K562 (cell line): Measurements from ENCODE around the gene ALOX5. TPM values are rescaled to one million over a fixed set of nuclear protein-coding genes. Genes with fewer than 3 reads are reported as not detected.

Experiments used
- ATAC-seq: fragments of 200-7000 bp; cut with Tn5 transposase; 3 replicates; pipeline ENCODE4 v1.9.1; 2020; ENCODE audit warnings: moderate library complexity
- BruUV-seq: library from RNA; stranded (reverse); fragments of 400-500 nt; replicated peaks from 2 replicates; lab custom pipeline; 2021; lab: Mats Ljungman, UMichigan
- CTCF ChIA-PET: fragments of 300-600 bp; formaldehyde crosslinking; extraction: SDS; loops from one replicate; lab custom pipeline; 2021; ENCODE audit warnings: low intra/inter-chr PET ratio; lab: Yijun Ruan, JAX
- POLR2A ChIA-PET: fragments of 300-600, 350-650 bp; sonication (Branson Sonifier 250); formaldehyde crosslinking; extraction: SDS; loops from one replicate; lab custom pipeline; 2021; ENCODE audit warnings: antibody characterized with exemption, inconsistent platforms; lab: Yijun Ruan, JAX
- DNase-seq, 4 experiments: peaks; one replicate each; pipeline versions ENCODE4 v3.0.0 to v3.0.0-alpha.2; 2011 to 2018; ENCODE audit warnings: low spot score in 3 of 4, mixed read lengths in 3 of 4; ENCODE audit errors: extremely low read depth in 1 of 4
- FAIRE-seq: peaks from 2 replicates; lab custom pipeline; 2011; peaks lifted over from hg19 to GRCh38; lab: Jason Lieb, UNC
- H2AFZ ChIP-seq: 2 replicates; pipeline ENCODE4 v1.6.0; 2011; ENCODE audit warnings: low read depth, low read length, control low read depth, inconsistent platforms
- H3K27ac ChIP-seq: fragments of 200-600 bp; 3 replicates; pipeline ENCODE4 v1.8.0; 2011; ENCODE audit warnings: low read depth, mild to moderate bottlenecking, control low read depth, inconsistent platforms, low read length, moderate library complexity, mixed read lengths; ENCODE audit errors: extremely low read depth
- H3K27me3 ChIP-seq, 2 experiments: fragments of 300-600 bp in 1 of 2; 2 replicates in 1 of 2; 3 replicates in 1 of 2; pipeline versions ENCODE4 v1.6.0 to v1.8.0; 2011; ENCODE audit warnings: inconsistent platforms in 2 of 2, low read length in 2 of 2, mild to moderate bottlenecking in 1 of 2, mixed read lengths in 1 of 2, moderate library complexity in 1 of 2; ENCODE audit not compliant: control insufficient read depth in 2 of 2, insufficient read depth in 2 of 2
- H3K36me3 ChIP-seq: fragments of 300-600 bp; 3 replicates; pipeline ENCODE4 v1.8.0; 2011; ENCODE audit warnings: mild to moderate bottlenecking, low read length, inconsistent platforms; ENCODE audit not compliant: control insufficient read depth, insufficient read depth
- H3K4me1 ChIP-seq, 2 experiments: fragments of 200-600 bp in 1 of 2; replicated peaks in 1 of 2; 2 replicates in 1 of 2; 3 replicates in 1 of 2; pipeline versions ENCODE4 v1.5.1 to v1.8.0; 2011; ENCODE audit warnings: inconsistent platforms in 2 of 2, low read length in 2 of 2, mild to moderate bottlenecking in 1 of 2, mixed read lengths in 1 of 2, moderate library complexity in 1 of 2; ENCODE audit not compliant: control insufficient read depth in 2 of 2, insufficient read depth in 2 of 2
- H3K4me2 ChIP-seq: 2 replicates; pipeline ENCODE4 v1.6.1; 2011; ENCODE audit warnings: low read length, control low read depth, inconsistent platforms, mixed read lengths; ENCODE audit not compliant: insufficient read depth
- H3K4me3 ChIP-seq: fragments of 200-600 bp; sonication (generic), shearing (Covaris generic); 2 replicates; pipeline ENCODE4 v1.5.1; 2016; ENCODE audit warnings: control low read depth, inconsistent platforms
- H3K79me2 ChIP-seq: fragments of 200-600 bp; 3 replicates; pipeline ENCODE4 v1.8.0; 2011; ENCODE audit warnings: low read length, inconsistent platforms; ENCODE audit not compliant: control insufficient read depth, insufficient read depth
- H3K9ac ChIP-seq, 2 experiments: 2 replicates each; pipeline versions ENCODE4 v1.6.0 to v1.6.1; 2011; ENCODE audit warnings: low read depth in 2 of 2, low read length in 2 of 2, control low read depth in 1 of 2, inconsistent platforms in 1 of 2, mild to moderate bottlenecking in 1 of 2, mixed read lengths in 1 of 2; ENCODE audit not compliant: insufficient read depth in 1 of 2
- H3K9me1 ChIP-seq: one replicate; pipeline ENCODE4 v1.6.0; 2011; ENCODE audit warnings: inconsistent platforms, mild to moderate bottlenecking, low read length, moderate library complexity; ENCODE audit not compliant: control insufficient read depth, insufficient read depth
- H3K9me3 ChIP-seq: replicated peaks from 2 replicates; pipeline ENCODE4 v1.5.1; 2011; ENCODE audit warnings: low read depth, low read length, inconsistent platforms; ENCODE audit not compliant: control insufficient read depth, insufficient read depth
- H4K20me1 ChIP-seq: replicated peaks from 2 replicates; pipeline ENCODE4 v1.6.1; 2011; ENCODE audit warnings: low read length, inconsistent platforms, mixed read lengths; ENCODE audit not compliant: control insufficient read depth, insufficient read depth
- BRD9 ChIP-seq: fragments of 450-650 bp; IDR thresholded peaks from 2 replicates; pipeline ENCODE4 v1.6.1; 2018; ENCODE audit warnings: low read depth; ENCODE audit not compliant: partially characterized antibody
- CBX8 ChIP-seq: fragments of 200-600 bp; sonication (generic); IDR thresholded peaks from 2 replicates; pipeline ENCODE4 v1.6.1; 2012; ENCODE audit warnings: borderline replicate concordance, mixed run types, low read depth, mild to moderate bottlenecking, moderate library complexity, mixed read lengths, low read length, control low read depth, inconsistent platforms; ENCODE audit not compliant: poor library complexity, severe bottlenecking; ENCODE audit errors: extremely low read depth
- CHD1 ChIP-seq: fragments of 200-600 bp; sonication (generic); IDR thresholded peaks from one replicate; pipeline ENCODE4 v1.6.1; 2012; ENCODE audit warnings: mild to moderate bottlenecking, moderate library complexity, low read length, inconsistent platforms
- SRF ChIP-seq, 2 experiments: fragments of 250-450, 450-650 bp in 1 of 2; sonication (Bioruptor Pico) in 1 of 2; sonication (generic) in 1 of 2; formaldehyde crosslinking; IDR thresholded peaks; 2 replicates each; pipeline versions ENCODE4 v1.5.0 to v1.5.1; 2020 to 2022; ENCODE audit warnings: mild to moderate bottlenecking in 1 of 2, missing genetic modification reagents in 1 of 2
- ZNF77 ChIP-seq: fragments of 250-450 bp; sonication (Bioruptor Pico); IDR thresholded peaks from 2 replicates; pipeline ENCODE4 v1.5.0; 2020
- in situ Hi-C: fragments of 300-500 bp; cut with MboI; formaldehyde crosslinking; loops from 4 replicates; pipeline ENCODE4 v1.15.0; 2018; ENCODE audit warnings: inconsistent platforms, mixed read lengths
- intact Hi-C: fragments of 100-400 bp; cut with micrococcal nuclease; formaldehyde crosslinking; loops from 2 replicates; pipeline ENCODE4 v1.14.2; 2022
- polyA plus RNA-seq, 8 experiments: library from polyadenylated mRNA; depleted of rRNA in 4 of 8; stranded (reverse) in 5 of 8; unstranded in 3 of 8; fragments of >200 nt; fragmentation: Nextera tagmentation in 2 of 8; fragmentation: Illumina TruSeq in 1 of 8; extraction: Ambion mirVana in 2 of 8; extraction: Trizol in 1 of 8; gene quantifications; 2 replicates each; pipeline versions ENCODE4 v1.2.1 to v1.2.3, GENCODE V29; 2011 to 2014; ENCODE audit warnings: inconsistent platforms in 1 of 8, missing spikeins in 1 of 8
- total RNA-seq, 7 experiments: library from RNA; depleted of rRNA in 6 of 7; stranded (reverse); fragments of >200 nt in 6 of 7; fragmentation: Illumina TruSeq in 2 of 7; extraction: Trizol in 2 of 7; gene quantifications; 2 replicates each; pipeline versions ENCODE4 v1.2.1 to v1.2.3, GENCODE V29; 2011 to 2021; ENCODE audit warnings: low replicate concordance in 1 of 7

Gene ALOX5
- total and polyA plus RNA-seq, 9 of the 15 experiments (the other 6 are each of a cell fraction or from before 2014, with no cell fraction given), result 0.10 to 2.4 (median 1.4) TPM

GRCh38 chr10:45452268-45452667, 78.3 kb downstream of the ALOX5 start:
- intact Hi-C loops, result no loop called here
- DNase-seq (no peak), ATAC-seq (no peak), FAIRE-seq (no peak)
- Histone ChIP-seq H3K4me1 (peaks cover 0 to 8% of the 10 kb centered on the region in 2 experiments; a peak in 2 of 5 replicates), H3K9me3 (no peaks in the 10 kb centered on the region), H2AFZ (no peak overlapping the region), H3K9me1 (no peaks in the 10 kb centered on the region), H3K36me3 (peaks cover 9% of the 10 kb centered on the region; the same call in 2 of the 3 replicates), H3K9ac (no peak overlapping the region), H3K27me3 (no peaks in the 10 kb centered on the region; a peak in 1 of 5 replicates), H3K4me3 (no peak overlapping the region), H3K79me2 (no peaks in the 10 kb centered on the region), H4K20me1 (no peaks in the 10 kb centered on the region), H3K4me2 (no peak overlapping the region), H3K27ac (no peak overlapping the region)
- TF ChIP-seq ZNF77 (CRISPR knock-in tag), result no peak
- TF ChIP-seq CBX8, result no peak
- no peak for TF ChIP-seq CHD1
- TF ChIP-seq SRF (CRISPR knock-in tag; IDR thresholded peaks at IDR 0.05), result no peak
- TF ChIP-seq BRD9, result no peak
- in situ Hi-C loops, result no loop called here
- POLR2A ChIA-PET, result interaction anchor here (0.9 kb wide), 1 partner anchor 9 kb away, joined by 3 read pairs; no protein-coding TSS in a partner anchor
- CTCF ChIA-PET, result no interaction called here
- BruUV-seq, result no TSS peak
